ENCODE results near the gene NOL3. TPM values are rescaled to one million over a fixed set of nuclear protein-coding genes. Genes with fewer than 3 reads are reported as not detected.
A peak's percentile ranks its signal among the peaks of the same experiment; 100 is the strongest.

The NOL3 gene
- total RNA-seq, 1 experiment from 2014 or later = 68.0 TPM

DNA sequence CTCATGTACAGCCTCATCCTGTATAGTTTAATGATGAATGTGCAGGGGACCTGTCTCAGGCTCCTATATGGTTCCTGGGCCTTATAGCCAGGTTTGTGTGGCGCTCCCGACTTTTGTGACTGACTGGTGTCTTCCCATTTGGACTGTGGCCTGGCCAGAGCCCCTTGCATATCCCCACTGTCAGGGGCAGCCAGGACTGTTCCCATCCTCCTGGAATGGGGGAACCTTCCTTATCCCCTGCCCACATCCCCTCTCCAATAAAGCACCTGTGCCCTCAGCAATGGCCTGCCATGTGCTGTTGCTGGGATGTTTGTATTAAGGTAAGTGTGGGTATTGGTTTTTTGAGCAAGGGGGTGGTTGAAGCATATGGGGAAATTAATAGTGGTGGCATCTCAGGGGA, 22.1 kb upstream of the NOL3 start:
- H3K9me2 ChIP-seq (ENCODE audit: insufficient read depth) = no peaks in the 10 kb centered on the region
- CTCF ChIA-PET = no interaction called here
- no peaks in the 10 kb centered on the region for H3K4me1 ChIP-seq (replicated peaks; ENCODE audit: insufficient read depth)
- no TSS peak for BruUV-seq (replicated peaks)
- TF ChIP-seq EZH2 (IDR thresholded peaks at IDR 0.05; ENCODE audit: low read depth) = no peak
- TF ChIP-seq, protein P1, sequence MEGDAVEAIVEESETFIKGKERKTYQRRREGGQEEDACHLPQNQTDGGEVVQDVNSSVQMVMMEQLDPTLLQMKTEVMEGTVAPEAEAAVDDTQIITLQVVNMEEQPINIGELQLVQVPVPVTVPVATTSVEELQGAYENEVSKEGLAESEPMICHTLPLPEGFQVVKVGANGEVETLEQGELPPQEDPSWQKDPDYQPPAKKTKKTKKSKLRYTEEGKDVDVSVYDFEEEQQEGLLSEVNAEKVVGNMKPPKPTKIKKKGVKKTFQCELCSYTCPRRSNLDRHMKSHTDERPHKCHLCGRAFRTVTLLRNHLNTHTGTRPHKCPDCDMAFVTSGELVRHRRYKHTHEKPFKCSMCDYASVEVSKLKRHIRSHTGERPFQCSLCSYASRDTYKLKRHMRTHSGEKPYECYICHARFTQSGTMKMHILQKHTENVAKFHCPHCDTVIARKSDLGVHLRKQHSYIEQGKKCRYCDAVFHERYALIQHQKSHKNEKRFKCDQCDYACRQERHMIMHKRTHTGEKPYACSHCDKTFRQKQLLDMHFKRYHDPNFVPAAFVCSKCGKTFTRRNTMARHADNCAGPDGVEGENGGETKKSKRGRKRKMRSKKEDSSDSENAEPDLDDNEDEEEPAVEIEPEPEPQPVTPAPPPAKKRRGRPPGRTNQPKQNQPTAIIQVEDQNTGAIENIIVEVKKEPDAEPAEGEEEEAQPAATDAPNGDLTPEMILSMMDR (conservative IDR thresholded peaks at IDR 0.05) = no peak
- no peak overlapping the region for H3K4me2 ChIP-seq
- H2AFZ ChIP-seq = no peak overlapping the region
- H3K79me2 ChIP-seq (ENCODE audit: low read depth) = no peaks in the 10 kb centered on the region
- H3K36me3 ChIP-seq (ENCODE audit: low read depth) = no peaks in the 10 kb centered on the region
- H3K4me3 ChIP-seq = no peak overlapping the region
- no peak for DNase-seq
- H3K27me3 ChIP-seq (ENCODE audit: insufficient read depth, low read depth) = no peaks in the 10 kb centered on the region
- intact Hi-C loops (cut with micrococcal nuclease; ENCODE audit: unreplicated experiment) = no loop called here
- H3F3A ChIP-seq (ENCODE audit: insufficient read depth, low read depth) = peaks cover 21% of the 10 kb centered on the region
- POLR2A ChIA-PET (ENCODE audit: unreplicated experiment) = no interaction called here
- H4K20me1 ChIP-seq (ENCODE audit: insufficient read depth) = no peaks in the 10 kb centered on the region
- no peaks in the 10 kb centered on the region for H3K9me3 ChIP-seq (ENCODE audit: insufficient read depth, low read depth)
- no peak overlapping the region for H3K27ac ChIP-seq

DNA sequence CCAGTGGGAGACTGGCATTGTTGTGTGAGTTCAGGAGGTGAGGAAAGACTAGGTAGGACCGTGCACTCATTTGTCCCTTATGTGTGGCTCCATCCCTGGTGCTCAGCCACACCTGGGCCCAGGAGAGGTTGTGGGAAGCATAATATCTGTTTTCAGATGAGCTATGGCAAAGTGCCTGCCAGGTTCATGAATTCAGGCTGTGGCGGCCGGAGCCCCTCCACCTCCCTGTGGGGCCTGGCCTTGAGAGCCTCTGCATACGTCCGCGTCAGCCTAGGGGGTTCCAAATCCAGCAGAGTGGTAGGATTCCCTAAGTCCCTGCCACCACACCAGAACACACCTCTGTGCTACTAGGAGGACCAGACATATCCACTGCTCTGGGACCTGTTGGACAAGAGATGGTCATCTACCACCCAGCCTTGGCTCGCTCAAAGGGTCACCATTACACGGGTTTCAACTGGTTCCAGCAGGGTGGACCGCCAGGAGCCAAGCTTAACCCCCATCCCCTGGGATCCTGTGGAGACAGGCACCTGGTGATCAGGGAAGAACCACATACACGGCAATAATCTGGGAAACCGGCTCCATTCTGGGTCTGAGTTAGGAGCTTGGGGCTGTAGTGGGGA, 21.6 kb upstream of the NOL3 start:
- no peak overlapping the region for H3K4me3 ChIP-seq
- H3K4me2 ChIP-seq = no peak overlapping the region
- no peaks in the 10 kb centered on the region for H3K79me2 ChIP-seq (ENCODE audit: low read depth)
- no peaks in the 10 kb centered on the region for H3K27me3 ChIP-seq (ENCODE audit: insufficient read depth, low read depth)
- TF ChIP-seq, protein P1 (conservative IDR thresholded peaks at IDR 0.05) = no peak
- no peak for TF ChIP-seq EZH2 (IDR thresholded peaks at IDR 0.05; ENCODE audit: low read depth)
- no peaks in the 10 kb centered on the region for H3K9me2 ChIP-seq (ENCODE audit: insufficient read depth)
- no peaks in the 10 kb centered on the region for H3K36me3 ChIP-seq (ENCODE audit: low read depth)
- H3K27ac ChIP-seq = no peak overlapping the region
- BruUV-seq (replicated peaks) = no TSS peak
- H3K4me1 ChIP-seq (replicated peaks; ENCODE audit: insufficient read depth) = no peaks in the 10 kb centered on the region
- CTCF ChIA-PET = no interaction called here
- DNase-seq = no peak
- intact Hi-C loops (cut with micrococcal nuclease; ENCODE audit: unreplicated experiment) = no loop called here
- H4K20me1 ChIP-seq (ENCODE audit: insufficient read depth) = no peaks in the 10 kb centered on the region
- H3F3A ChIP-seq (ENCODE audit: insufficient read depth, low read depth) = peaks cover 24% of the 10 kb centered on the region
- H3K9me3 ChIP-seq (ENCODE audit: insufficient read depth, low read depth) = no peaks in the 10 kb centered on the region
- POLR2A ChIA-PET (ENCODE audit: unreplicated experiment) = no interaction called here
- no peak overlapping the region for H2AFZ ChIP-seq

DNA sequence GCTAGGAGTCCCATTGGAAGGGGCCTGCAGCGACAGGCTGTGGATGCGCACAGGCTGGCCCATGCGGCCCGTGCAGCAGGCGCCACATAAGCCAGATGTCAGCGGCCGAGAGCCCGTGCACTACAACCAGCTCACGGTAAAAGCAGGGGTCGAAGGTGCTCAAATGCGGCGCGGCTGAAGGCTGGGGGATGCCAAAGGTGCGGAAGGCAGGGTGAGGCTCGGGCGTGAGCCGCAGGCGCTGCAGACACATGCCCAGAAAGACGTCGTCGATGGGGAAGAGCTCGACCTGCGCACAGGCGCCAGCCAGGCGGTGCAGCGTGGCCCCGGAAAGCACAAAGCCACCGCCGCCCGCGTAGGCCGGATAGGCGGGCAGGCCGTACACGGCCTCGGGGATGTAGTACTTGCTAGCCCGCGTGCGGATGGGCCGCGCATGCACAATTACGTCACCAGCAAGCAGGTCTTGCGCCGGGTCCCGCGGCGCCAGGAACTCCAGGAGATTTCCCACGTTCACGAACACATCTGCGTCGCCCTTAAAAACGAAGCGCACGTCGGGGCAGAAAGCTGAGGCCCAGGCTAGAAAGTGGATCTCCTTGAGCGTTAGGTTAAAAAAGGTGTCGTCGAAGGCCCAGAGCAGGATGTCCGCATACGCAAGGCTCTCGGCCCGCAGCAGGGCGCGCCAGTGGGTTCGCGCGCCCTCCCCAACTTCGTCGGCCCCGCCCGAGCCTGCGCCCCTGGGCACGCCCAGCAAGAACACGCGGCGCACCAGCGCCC, 20.9 kb upstream of the NOL3 start:
- no peak overlapping the region for H2AFZ ChIP-seq
- H3K27ac ChIP-seq = no peak overlapping the region
- peaks cover 24% of the 10 kb centered on the region for H3F3A ChIP-seq (ENCODE audit: insufficient read depth, low read depth)
- H3K4me1 ChIP-seq (replicated peaks; ENCODE audit: insufficient read depth) = no peaks in the 10 kb centered on the region
- TF ChIP-seq EZH2 (IDR thresholded peaks at IDR 0.05; ENCODE audit: low read depth) = no peak
- TF ChIP-seq, protein P1 (conservative IDR thresholded peaks at IDR 0.05) = no peak
- intact Hi-C loops (cut with micrococcal nuclease; ENCODE audit: unreplicated experiment) = loop anchor here (2.0 kb wide), 1 partner anchor 49 kb away; the partner anchor contains the start of gene ELMO3
- no peaks in the 10 kb centered on the region for H3K79me2 ChIP-seq (ENCODE audit: low read depth)
- no peaks in the 10 kb centered on the region for H3K9me2 ChIP-seq (ENCODE audit: insufficient read depth)
- no peak for DNase-seq
- 0 out of 2 replicates have a peak, but pooled peaks cover 3% of the 10 kb centered on the region for H4K20me1 ChIP-seq (ENCODE audit: insufficient read depth)
- ChIA-PET CTCF (no interaction called here), POLR2A (ENCODE audit: unreplicated experiment) (no interaction called here)
- BruUV-seq (replicated peaks) = TSS peak; percentile 16
- no peaks in the 10 kb centered on the region for H3K27me3 ChIP-seq (ENCODE audit: insufficient read depth, low read depth)
- no peak overlapping the region for H3K4me3 ChIP-seq
- no peaks in the 10 kb centered on the region for H3K36me3 ChIP-seq (ENCODE audit: low read depth)
- no peaks in the 10 kb centered on the region for H3K9me3 ChIP-seq (ENCODE audit: insufficient read depth, low read depth)
- H3K4me2 ChIP-seq = no peak overlapping the region

Measured in PC-9 (cell line).